H1 (cell line): ENCODE data around the gene POP7. TPM values are rescaled to one million over a fixed set of nuclear protein-coding genes. Genes with fewer than 3 reads are reported as not detected.

Experiments used
- CTCF ChIA-PET: fragments of 300-600 bp; sonication (Branson Sonifier 250); formaldehyde crosslinking; loops from one replicate; lab custom pipeline; 2021; ENCODE audit not compliant: partially characterized antibody; lab: Charles Lee
- POLR2A ChIA-PET: fragments of 300-600 bp; sonication (Branson Sonifier 250); formaldehyde crosslinking; loops from one replicate; lab custom pipeline; 2021; ENCODE audit warnings: inconsistent platforms; ENCODE audit not compliant: partially characterized antibody; lab: Charles Lee
- DNase-seq, 2 experiments: peaks; one replicate each; pipeline versions ENCODE4 v3.0.0 to v3.0.0-alpha.2; 2010 to 2022; ENCODE audit warnings: low spot score in 2 of 2, low read depth in 1 of 2, mixed read lengths in 1 of 2
- FAIRE-seq: peaks from 2 replicates; lab custom pipeline; 2011; peaks lifted over from hg19 to GRCh38; lab: Jason Lieb, UNC
- H2AFZ ChIP-seq: 2 replicates; pipeline ENCODE4 v1.8.1; 2012; ENCODE audit warnings: low read length, inconsistent platforms
- H2AK5ac ChIP-seq: 2 replicates; pipeline ENCODE4 v1.6.1; 2013; ENCODE audit warnings: low read depth, low read length
- H2BK120ac ChIP-seq: replicated peaks from 2 replicates; pipeline ENCODE3; 2013; ENCODE audit warnings: low read depth, low read length, inconsistent platforms
- H2BK12ac ChIP-seq: 2 replicates; pipeline ENCODE4 v1.6.1; 2013; ENCODE audit warnings: low read depth, low read length
- H2BK15ac ChIP-seq: 2 replicates; pipeline ENCODE4 v1.6.1; 2013; ENCODE audit warnings: low read length
- H2BK20ac ChIP-seq: 2 replicates; pipeline ENCODE4 v1.6.1; 2013; ENCODE audit warnings: low read length
- H2BK5ac ChIP-seq: 2 replicates; pipeline ENCODE4 v1.6.1; 2013; ENCODE audit warnings: low read depth, low read length
- H3K14ac ChIP-seq: 2 replicates; pipeline ENCODE4 v1.6.1; 2013; ENCODE audit warnings: inconsistent platforms; ENCODE audit not compliant: insufficient read length
- H3K18ac ChIP-seq: 2 replicates; pipeline ENCODE4 v1.6.1; 2013; ENCODE audit warnings: low read length; ENCODE audit errors: extremely low read depth
- H3K23ac ChIP-seq: 2 replicates; pipeline ENCODE4 v1.6.1; 2013; ENCODE audit warnings: inconsistent platforms; ENCODE audit not compliant: insufficient read length
- H3K23me2 ChIP-seq: 2 replicates; pipeline ENCODE4 v1.6.1; 2013; ENCODE audit warnings: low read depth, low read length
- H3K27ac ChIP-seq: 2 replicates; pipeline ENCODE4 v1.6.1; 2011; ENCODE audit warnings: low read depth, low read length, inconsistent platforms
- H3K27me3 ChIP-seq, 4 experiments: replicated peaks in 1 of 4; 1 replicate in 1 of 4; 2 replicates in 3 of 4; pipeline versions ENCODE4 v1.6.1 to v1.8.1; 2011 to 2013; ENCODE audit warnings: low read length in 3 of 4, mild to moderate bottlenecking in 3 of 4, inconsistent platforms in 2 of 4, mixed read lengths in 2 of 4, moderate library complexity in 1 of 4; ENCODE audit not compliant: control insufficient read depth in 3 of 4, insufficient read depth in 3 of 4; ENCODE audit errors: extremely low read depth in 1 of 4
- H3K36me3 ChIP-seq, 4 experiments: 2 replicates each; pipeline versions ENCODE4 v1.6.1 to v1.8.1; 2011 to 2013; ENCODE audit warnings: mild to moderate bottlenecking in 4 of 4, low read length in 3 of 4, moderate library complexity in 2 of 4, control low read depth in 1 of 4, inconsistent platforms in 1 of 4; ENCODE audit not compliant: insufficient read depth in 4 of 4, control insufficient read depth in 2 of 4
- H3K4ac ChIP-seq: replicated peaks from 2 replicates; pipeline ENCODE3; 2013; ENCODE audit warnings: low read length, low read depth, mixed read lengths, inconsistent platforms; ENCODE audit not compliant: insufficient read length
- H3K4me1 ChIP-seq, 4 experiments: replicated peaks in 1 of 4; 1 replicate in 1 of 4; 2 replicates in 3 of 4; pipeline versions ENCODE4 v1.6.1 to v1.8.1; 2011 to 2013; ENCODE audit warnings: low read length in 3 of 4, inconsistent platforms in 2 of 4, mixed read lengths in 1 of 4; ENCODE audit not compliant: insufficient read depth in 4 of 4, control insufficient read depth in 3 of 4
- H3K4me2 ChIP-seq, 2 experiments: 2 replicates each; pipeline versions ENCODE4 v1.6.1 to v1.8.1; 2011 to 2013; ENCODE audit warnings: low read depth in 2 of 2, low read length in 2 of 2, control low read depth in 1 of 2, inconsistent platforms in 1 of 2, mild to moderate bottlenecking in 1 of 2; ENCODE audit not compliant: insufficient read depth in 1 of 2
- H3K4me3 ChIP-seq, 4 experiments: fragments of 200-600, 300-600 bp in 1 of 4; sonication (generic), shearing (Covaris generic), sonication (Bioruptor Twin) in 1 of 4; 2 replicates each; pipeline versions ENCODE4 v1.5.1 to v1.8.1; 2011 to 2016; ENCODE audit warnings: low read length in 4 of 4, low read depth in 3 of 4, control low read depth in 2 of 4, inconsistent platforms in 2 of 4, mild to moderate bottlenecking in 2 of 4, mixed read lengths in 1 of 4, moderate library complexity in 1 of 4; ENCODE audit not compliant: insufficient read depth in 2 of 4; ENCODE audit errors: extremely low read depth in 1 of 4
- H3K56ac ChIP-seq: replicated peaks from 2 replicates; pipeline ENCODE3; 2013; ENCODE audit warnings: low read depth, mild to moderate bottlenecking, mixed read lengths, low read length, inconsistent platforms; ENCODE audit not compliant: insufficient read length
- H3K79me1 ChIP-seq: 2 replicates; pipeline ENCODE4 v1.6.1; 2013; ENCODE audit warnings: low read depth, low read length, control low read depth
- H3K79me2 ChIP-seq, 2 experiments: 2 replicates each; pipeline versions ENCODE4 v1.6.1 to v1.8.1; 2012 to 2013; ENCODE audit warnings: low read length in 2 of 2, mild to moderate bottlenecking in 2 of 2, inconsistent platforms in 1 of 2; ENCODE audit not compliant: insufficient read depth in 2 of 2, control insufficient read depth in 1 of 2
- H3K9ac ChIP-seq, 4 experiments: replicated peaks in 1 of 4; 1 replicate in 1 of 4; 2 replicates in 3 of 4; pipeline versions ENCODE4 v1.6.1 to v1.8.1; 2011 to 2013; ENCODE audit warnings: low read depth in 3 of 4, low read length in 3 of 4, control low read depth in 2 of 4, mild to moderate bottlenecking in 2 of 4, moderate library complexity in 2 of 4, inconsistent platforms in 1 of 4; ENCODE audit errors: extremely low read depth in 1 of 4
- H3K9me3 ChIP-seq, 2 experiments: 2 replicates each; pipeline versions ENCODE4 v1.6.1 to v1.8.1; 2012 to 2013; ENCODE audit warnings: mild to moderate bottlenecking in 2 of 2, moderate library complexity in 2 of 2, control low read depth in 1 of 2, inconsistent platforms in 1 of 2, low read depth in 1 of 2, low read length in 1 of 2, mixed read lengths in 1 of 2; ENCODE audit not compliant: insufficient read depth in 2 of 2
- H4K20me1 ChIP-seq, 2 experiments: replicated peaks in 1 of 2; 2 replicates each; pipeline versions ENCODE3 to v1.8.1; 2011 to 2013; ENCODE audit warnings: inconsistent platforms in 2 of 2, low read length in 2 of 2, mild to moderate bottlenecking in 1 of 2; ENCODE audit not compliant: insufficient read depth in 2 of 2, control insufficient read depth in 1 of 2
- H4K5ac ChIP-seq: 2 replicates; pipeline ENCODE4 v1.6.1; 2013; ENCODE audit warnings: low read length, low read depth, mixed read lengths, inconsistent platforms; ENCODE audit not compliant: insufficient read length
- H4K8ac ChIP-seq: 2 replicates; pipeline ENCODE4 v1.8.0; 2013; ENCODE audit warnings: mild to moderate bottlenecking, moderate library complexity, low read length, inconsistent platforms; ENCODE audit not compliant: insufficient read depth; ENCODE audit errors: extremely low read depth
- H4K91ac ChIP-seq: replicated peaks from 2 replicates; pipeline ENCODE3; 2013; ENCODE audit warnings: low read length, mixed read lengths, inconsistent platforms; ENCODE audit not compliant: insufficient read length
- CBX5 ChIP-seq: fragments of 300-800, 300-1000 bp; sonication (generic); IDR thresholded peaks from 2 replicates; pipeline ENCODE4 v1.7.1; 2016; ENCODE audit warnings: antibody characterized with exemption, low read length, low read depth
- CTCF ChIP-seq, 3 experiments: IDR thresholded peaks; 1 replicate in 2 of 3; 2 replicates in 1 of 3; pipeline versions ENCODE4 v1.5.1 to v1.6.1; 2011; ENCODE audit warnings: low read length in 3 of 3, mild to moderate bottlenecking in 3 of 3, inconsistent platforms in 2 of 3, low read depth in 1 of 3, moderate library complexity in 1 of 3; ENCODE audit not compliant: insufficient read depth in 1 of 3; ENCODE audit errors: control extremely low read depth in 1 of 3
- SIN3A ChIP-seq, 2 experiments: IDR thresholded peaks in 1 of 2; conservative IDR thresholded peaks in 1 of 2; 2 replicates each; pipeline ENCODE4 v1.6.1; 2011 to 2012; ENCODE audit warnings: low read length in 2 of 2, improper control_type of control experiment in 1 of 2, low read depth in 1 of 2, mild to moderate bottlenecking in 1 of 2
- SP4 ChIP-seq: IDR thresholded peaks from 2 replicates; pipeline ENCODE4 v1.6.1; 2012; ENCODE audit warnings: low read length, inconsistent platforms
- TEAD4 ChIP-seq: IDR thresholded peaks from 2 replicates; pipeline ENCODE4 v1.6.1; 2012; ENCODE audit warnings: low read depth, low read length, inconsistent platforms, mixed read lengths
- WGBS, 2 experiments: shearing (Covaris generic) in 1 of 2; methylation state at CpG; one replicate each; pipeline versions ENCODE4 v1.1.6 to v1.1.7; 2013 to 2015; ENCODE audit warnings: low lambda C conversion rate in 2 of 2, mixed read lengths in 2 of 2, inconsistent platforms in 1 of 2, low coverage in 1 of 2, missing lambda C conversion rate in 1 of 2; ENCODE audit not compliant: insufficient replicate concordance in 2 of 2, insufficient coverage in 1 of 2, insufficient read length in 1 of 2; ENCODE audit errors: extremely low coverage in 1 of 2, missing lambda C conversion rate in 1 of 2; 5-methylcytosine and 5-hydroxymethylcytosine counted together
- polyA plus RNA-seq, 7 experiments: library from polyadenylated mRNA; depleted of rRNA in 3 of 7; stranded (reverse) in 5 of 7; unstranded in 2 of 7; fragments of >200 nt in 5 of 7; fragments of 200-250 nt in 2 of 7; gene quantifications; 1 replicate in 5 of 7; 2 replicates in 1 of 7; 4 replicates in 1 of 7; pipeline versions ENCODE4 v1.2.1 to v1.2.3, GENCODE V29; 2011 to 2013; ENCODE audit warnings: missing spikeins in 2 of 7, mixed read lengths in 2 of 7
- total RNA-seq: library from RNA; stranded (reverse); fragmentation: NEBNext Ultra II Directional; extraction: Animal tissue kit (Norgen Biotek cat#: 25700); gene quantifications from 2 replicates; pipeline ENCODE4 v1.2.1, GENCODE V29; 2021

POP7 gene
- total and polyA plus RNA-seq, 2 of the 8 experiments (the other 6 are each of a cell fraction or from before 2014, with no cell fraction given), result 92.5 to 135 TPM

DNA sequence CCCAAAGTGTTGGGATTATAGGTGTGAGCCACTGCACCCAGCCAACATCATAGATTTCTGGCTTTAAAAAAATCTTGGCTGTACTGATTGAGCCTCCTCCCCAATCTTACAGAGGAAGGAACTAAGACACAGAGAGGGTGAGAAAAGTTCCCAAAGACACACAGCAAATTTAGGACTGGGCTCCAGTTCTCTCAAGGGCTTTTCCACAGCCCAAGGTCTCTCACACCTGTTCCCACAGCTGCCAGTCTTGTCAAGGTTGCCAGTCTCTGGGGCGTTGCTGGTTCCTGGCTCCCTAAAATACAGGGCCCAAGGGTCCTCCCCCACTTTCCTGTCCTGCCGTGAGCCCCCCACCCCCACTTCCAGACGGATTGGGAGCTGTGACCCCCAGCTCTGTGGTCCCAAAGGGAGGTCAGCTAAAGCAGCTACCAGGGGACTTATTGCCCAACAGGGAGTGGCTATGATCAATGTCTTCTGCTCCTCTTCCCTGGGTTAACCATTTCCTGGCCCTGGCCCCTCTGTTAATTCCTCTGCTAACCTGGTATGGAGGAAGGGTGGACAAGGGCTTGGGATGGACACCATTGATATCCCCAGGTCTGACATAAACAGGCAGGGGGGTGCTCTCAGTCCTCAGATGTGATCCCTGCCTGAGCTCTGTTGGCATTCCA is 24.3 kb downstream of the POP7 start:
- no peak for DNase-seq
- Histone ChIP-seq H3K4me3 (no peak overlapping the region), H2BK12ac (no peak overlapping the region), H3K79me1 (no peaks in the 10 kb centered on the region), H4K20me1 (no peaks in the 10 kb centered on the region), H3K4me1 (no peaks in the 10 kb centered on the region), H3K4ac (no peak overlapping the region), H3K9ac (no peak overlapping the region), H3K27ac (no peak overlapping the region), H3K14ac (no peak overlapping the region), H3K27me3 (no peaks in the 10 kb centered on the region; a peak in 1 of 7 replicates), H2BK15ac (no peak overlapping the region), H3K23me2 (no peaks in the 10 kb centered on the region), H2AK5ac (no peak overlapping the region), H4K8ac (no peak overlapping the region), H2AFZ (no peak overlapping the region), H3K23ac (no peak overlapping the region), H2BK5ac (no peak overlapping the region), H2BK120ac (no peak overlapping the region), H2BK20ac (no peak overlapping the region), H3K56ac (no peak overlapping the region), H3K4me2 (no peak overlapping the region)
- POLR2A ChIA-PET, result interaction anchor here (2.4 kb wide), 1 partner anchor 15 kb away, joined by 31 read pairs; no protein-coding TSS in a partner anchor
- no peak for FAIRE-seq
- CTCF ChIA-PET, result interaction anchor here (1.6 kb wide), 1 partner anchor 26 kb away, joined by 6 read pairs; no protein-coding TSS in a partner anchor
- TF ChIP-seq CTCF (IDR thresholded peaks at IDR 0.05; ENCODE audit: control extremely low read depth in 1 of 3, insufficient read depth in 1 of 3, low read depth in 1 of 3, low read length in 3 of 3), result no peak
- no peak for TF ChIP-seq CBX5
- TF ChIP-seq TEAD4, result no peak
- TF ChIP-seq SIN3A (conservative IDR thresholded peaks at IDR 0.05 in 1 of 2, IDR thresholded peaks at IDR 0.05 in 1 of 2; ENCODE audit: low read depth in 1 of 2, low read length in 2 of 2), result no peak
- TF ChIP-seq SP4, result no peak
- TF ChIP-seq, all 59 proteins: peak for 0
- Histone ChIP-seq H3K79me2 (no peaks in the 10 kb centered on the region), H3K36me3 (no peaks in the 10 kb centered on the region), H4K5ac (no peak overlapping the region), H4K91ac (no peak overlapping the region), H3K9me3 (no peaks in the 10 kb centered on the region), H3K18ac (no peak overlapping the region)
- 83% methylated on average over 1 of the region's 3 CpGs; no CpG with 5 or more reads in 1 of the 2 experiments for WGBS, 2 experiments
